Right lobe of liver (tissue), 4 donors: ENCODE measurements around the gene TMEM272.

ENCODE experiments used
- CTCF ChIP-seq, 4 donors: fragments of 200-600 bp in 3 of 4; fragments of 450-650 bp in 1 of 4; IDR thresholded peaks; one replicate each; pipeline versions ENCODE4 v1.5.1 to v1.8.0; 2016 to 2022; ENCODE audit warnings: antibody characterized with exemption in 4 of 4, mild to moderate bottlenecking in 2 of 4
- POLR2A ChIP-seq: fragments of 450-650 bp; IDR thresholded peaks from one replicate; pipeline ENCODE4 v1.6.1; 2017; ENCODE audit warnings: antibody characterized with exemption, mild to moderate bottlenecking
- donor health status: DM: no; HTN: no; CAD: no.
- donor health status: DM: no; HTN: no; CAD: no.
- donor health status: DM: no; HTN: yes; CAD: no.

- TF ChIP-seq CTCF (IDR thresholded peaks at IDR 0.05) (no peak), POLR2A (no peak)
Observed at GRCh38 chr13:51874651-51875050, 29.7 kb upstream of the TMEM272 start.
